ENCODE measurements around the gene RPA1.

RPA1 gene

DNA sequence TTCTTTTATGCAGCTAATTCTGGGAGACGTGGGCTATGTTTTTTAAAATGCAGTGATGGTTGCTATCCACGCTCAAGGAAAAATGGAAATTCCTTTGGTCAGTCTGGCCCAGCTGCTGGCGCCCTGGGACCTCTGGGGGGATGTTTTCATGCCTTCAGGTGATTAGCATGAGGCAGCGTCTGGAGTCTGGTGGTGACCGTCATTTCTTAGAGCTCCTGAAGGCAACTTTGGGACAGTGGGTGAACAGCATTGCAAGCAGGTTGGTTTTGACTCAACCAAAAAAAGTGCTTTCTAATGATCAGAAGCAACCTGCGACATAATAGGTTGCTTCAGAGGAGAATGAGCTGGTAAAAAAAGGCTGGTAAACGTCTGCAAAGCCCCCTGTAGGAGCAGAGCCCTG, 82.3 kb downstream of the RPA1 start:
- no peak for DNase-seq

DNA sequence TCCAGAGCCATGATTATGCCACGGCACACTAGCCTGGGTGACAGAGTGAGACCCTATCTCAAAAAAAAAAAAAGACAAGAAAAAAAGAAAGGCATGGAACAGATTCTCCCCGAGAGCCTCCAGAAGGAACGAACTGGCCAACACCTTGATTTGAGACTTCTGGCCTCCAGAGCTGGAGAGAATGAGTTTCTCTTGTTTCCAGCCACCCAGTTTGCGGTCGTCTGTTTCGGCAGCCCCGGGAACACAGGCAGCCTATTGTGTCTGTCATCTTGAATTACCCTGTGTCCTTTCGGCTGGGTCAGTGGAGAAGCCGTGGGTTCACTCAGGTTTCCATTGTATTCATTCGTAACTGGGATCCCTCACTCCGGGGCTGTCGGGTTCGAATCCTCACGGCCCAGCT, 83.9 kb downstream of the RPA1 start:
- DNase-seq: no peak

DNA sequence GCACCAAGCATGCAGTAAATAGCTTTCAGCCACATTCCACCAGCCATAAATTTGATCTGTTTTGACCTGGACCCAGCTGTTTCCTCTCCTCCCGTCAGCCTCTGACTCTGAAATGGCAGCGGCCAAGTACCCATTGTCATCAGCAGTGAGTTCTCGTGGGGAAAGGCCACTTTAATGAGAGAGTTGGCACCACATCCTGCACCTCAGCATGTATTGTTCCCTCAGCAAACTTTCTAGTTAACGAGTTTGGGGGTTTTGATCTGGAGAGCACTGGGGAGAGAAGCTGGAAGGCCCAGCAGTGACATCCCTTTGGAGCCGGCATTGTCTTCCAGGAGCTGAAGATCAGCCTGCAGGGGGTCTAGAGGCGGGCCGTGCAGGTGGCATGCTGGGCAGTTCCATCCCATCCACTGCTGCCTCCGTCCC, 84.9 kb downstream of the RPA1 start:
- no peak for DNase-seq

DNA sequence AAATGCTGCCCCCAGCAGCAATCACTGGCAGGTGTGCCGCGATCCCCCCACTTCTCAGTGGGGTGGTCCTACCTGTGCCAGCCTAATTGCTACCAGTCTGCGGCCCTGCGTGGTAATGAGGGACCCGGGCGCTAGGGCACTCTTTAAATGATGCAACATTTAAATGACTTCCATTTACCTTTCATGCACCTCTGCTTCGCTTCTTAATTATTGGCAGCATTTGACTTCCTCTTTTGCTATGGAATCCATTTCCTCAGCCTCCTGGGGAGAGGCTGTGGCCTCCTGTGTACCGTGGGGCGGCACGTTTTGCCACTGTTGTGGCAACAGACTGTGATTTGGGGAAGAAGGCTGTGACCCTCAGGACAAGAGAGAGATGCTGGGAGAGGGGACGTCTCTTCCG, 86.1 kb downstream of the RPA1 start:
- DNase-seq: no peak

DNA sequence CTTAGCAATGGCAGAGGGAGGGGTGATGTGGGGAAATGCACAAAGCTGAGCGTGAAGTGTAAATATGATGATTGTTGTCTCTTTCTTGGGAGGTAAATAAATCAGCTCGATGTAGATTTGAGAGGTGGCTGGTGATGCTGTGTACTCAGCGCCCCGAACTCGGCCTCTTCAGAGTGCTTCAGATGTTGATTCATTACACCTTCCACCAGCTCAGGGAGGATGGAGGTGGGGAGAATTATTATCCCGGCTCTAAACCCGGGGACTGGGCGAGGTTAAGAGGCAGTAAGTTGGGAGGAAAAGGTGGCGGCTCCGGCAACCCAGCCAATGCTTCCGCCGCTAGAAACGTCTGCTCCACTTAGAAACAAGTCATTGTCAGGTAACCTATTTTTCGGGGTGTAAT, 86.5 kb downstream of the RPA1 start:
- no peak for DNase-seq

DNA sequence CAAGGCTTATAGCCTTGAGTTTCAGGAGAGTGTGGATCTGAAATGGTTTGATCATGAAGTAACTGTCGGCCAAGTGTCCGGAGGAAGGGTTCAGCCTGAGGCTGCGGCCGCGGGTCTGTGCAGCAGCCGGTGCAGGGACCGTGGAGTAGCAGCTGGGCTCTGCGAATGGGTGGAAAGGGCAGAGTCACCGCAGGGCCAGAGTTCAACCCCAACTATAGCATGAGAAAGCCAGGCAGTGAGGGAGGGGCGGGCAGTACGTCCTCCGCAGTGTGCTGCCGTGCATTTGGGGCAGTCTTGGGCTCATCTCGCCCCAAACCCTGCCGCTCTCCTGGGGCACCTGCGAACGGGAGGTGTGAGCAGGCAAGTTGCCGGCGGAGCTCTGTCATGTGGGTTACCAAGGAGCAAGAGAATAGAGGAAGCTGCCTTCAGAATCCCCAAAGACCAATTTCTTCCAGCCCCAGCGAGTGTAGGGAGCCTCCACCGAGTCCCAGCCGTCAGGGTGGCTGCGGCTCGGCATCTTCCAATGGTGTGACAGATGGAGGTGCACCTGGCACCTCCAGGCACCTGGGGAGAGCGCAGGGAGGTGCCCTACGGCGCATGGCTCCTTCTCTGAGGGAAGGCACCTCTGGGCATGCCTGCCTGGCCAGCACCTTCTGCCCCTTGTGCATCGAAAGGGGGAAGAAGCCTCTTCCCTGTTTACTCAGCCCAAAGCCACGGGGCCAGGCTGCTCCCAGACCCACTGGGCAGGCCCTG, 87.3 kb downstream of the RPA1 start:
- DNase-seq: no peak

DNA sequence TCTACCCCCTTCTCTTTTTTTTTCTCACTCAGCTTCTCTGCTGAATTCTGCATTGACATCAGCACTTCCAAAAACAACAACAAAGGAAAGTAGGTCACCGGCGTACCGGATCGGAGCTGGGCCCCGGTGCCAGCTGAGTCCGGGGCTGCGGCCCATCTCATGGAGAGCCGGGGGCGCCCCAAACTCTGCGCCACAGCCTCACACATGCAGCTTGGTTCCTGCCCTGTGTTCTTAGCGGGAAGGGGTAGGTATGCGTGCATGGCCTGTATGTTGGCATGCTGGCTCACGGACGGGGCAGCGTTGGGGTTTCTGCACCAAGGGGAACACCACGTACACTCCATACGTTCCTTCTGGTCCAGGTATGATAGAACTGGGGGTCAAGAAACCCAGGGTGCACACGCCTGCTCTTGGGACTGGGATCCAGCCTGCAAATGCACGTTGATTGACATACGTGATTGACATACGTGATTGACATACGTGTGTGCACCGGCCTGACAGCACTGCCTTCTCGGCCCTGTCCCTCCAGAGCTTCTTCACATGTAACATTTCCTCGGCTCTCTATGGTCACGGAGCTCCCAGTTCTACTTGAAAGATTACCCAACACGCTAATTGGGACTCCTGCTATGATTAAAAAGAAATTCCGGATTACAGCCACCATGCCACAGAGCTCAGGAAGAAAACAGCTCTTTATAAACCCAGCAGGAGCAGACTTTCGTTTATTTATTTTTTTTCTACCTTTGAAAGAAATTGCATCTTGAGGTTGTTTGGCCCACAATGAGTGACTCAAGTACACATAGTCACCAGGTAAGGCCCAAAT, 88.7 kb downstream of the RPA1 start:
- no peak for DNase-seq

DNA sequence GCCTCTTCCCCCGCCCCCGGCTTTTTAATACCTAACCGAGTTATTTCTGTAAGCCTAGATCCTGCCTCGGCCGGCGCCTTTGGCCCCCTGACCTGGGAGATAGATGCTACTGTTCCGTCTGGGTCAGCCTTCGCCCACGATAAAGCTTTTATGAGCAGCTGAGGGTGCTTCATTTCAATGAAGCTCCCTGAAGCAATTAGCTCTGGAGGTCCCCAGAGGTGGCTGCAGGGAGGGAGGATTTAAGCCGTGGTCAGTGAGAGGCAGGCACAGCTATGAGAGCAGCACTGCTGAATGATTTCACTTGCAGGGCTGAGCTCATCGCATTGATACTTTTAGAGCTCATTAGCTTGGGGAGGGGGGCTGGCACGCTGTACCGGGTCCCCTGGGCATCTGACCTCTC, 89.4 kb downstream of the RPA1 start:
- DNase-seq: no peak

DNA sequence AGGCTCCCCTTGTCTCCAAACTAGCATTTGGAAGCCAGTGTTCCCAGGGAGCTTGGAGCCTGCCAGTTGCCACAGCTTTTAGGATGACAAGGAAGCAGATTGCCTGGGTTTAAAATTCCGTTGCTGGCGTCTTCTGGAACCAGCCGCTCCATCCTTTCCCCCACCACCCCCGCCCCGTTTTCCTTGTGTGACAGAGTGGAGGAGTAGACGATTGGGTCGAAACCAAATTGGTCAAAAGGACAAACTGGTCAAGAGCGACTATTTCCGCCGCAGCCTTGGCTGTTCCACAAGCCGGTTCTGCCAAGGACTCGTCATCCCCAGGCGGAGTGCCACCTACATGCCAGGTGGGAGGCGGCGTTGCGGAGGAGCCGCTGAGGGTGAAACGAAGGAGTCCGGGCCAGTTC, 91.1 kb downstream of the RPA1 start:
- no peak for DNase-seq

DNA sequence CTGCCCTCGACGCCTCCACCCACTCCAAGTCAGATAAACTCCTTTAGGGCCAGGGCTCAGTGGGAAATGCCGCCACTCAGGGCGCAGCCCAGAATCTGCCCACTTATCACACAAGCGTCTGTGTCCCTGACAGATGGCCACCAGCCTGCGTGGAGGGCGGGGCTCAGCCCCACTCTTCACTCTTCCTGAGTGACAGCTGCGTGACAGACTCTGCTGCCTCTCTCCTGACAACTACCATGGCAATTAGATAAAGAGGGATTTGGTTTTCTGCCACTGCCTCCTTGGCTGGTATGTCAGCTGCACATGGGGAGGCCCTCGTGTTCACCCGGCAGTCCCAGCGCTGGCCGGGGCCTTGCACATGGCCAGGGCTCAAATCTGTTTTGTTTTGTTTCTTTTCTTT, 99.2 kb downstream of the RPA1 start:
- DNase-seq: no peak

DNA sequence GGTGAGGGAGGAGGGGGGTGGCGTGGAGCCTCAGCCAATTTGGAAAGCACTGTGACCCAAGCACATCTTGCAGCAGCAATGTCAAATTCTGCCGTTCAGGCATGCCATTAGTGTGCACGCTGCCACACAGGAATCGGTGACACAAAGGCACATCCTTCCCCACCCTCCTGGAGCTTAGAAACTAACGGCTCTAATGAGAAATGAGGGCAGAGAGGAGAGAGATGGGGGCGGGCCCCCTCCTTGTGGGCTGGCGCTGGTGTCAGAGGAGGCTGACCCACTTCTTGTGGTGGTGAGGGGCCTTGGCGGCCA, 100.5 kb downstream of the RPA1 start:
- no peak for DNase-seq

DNA sequence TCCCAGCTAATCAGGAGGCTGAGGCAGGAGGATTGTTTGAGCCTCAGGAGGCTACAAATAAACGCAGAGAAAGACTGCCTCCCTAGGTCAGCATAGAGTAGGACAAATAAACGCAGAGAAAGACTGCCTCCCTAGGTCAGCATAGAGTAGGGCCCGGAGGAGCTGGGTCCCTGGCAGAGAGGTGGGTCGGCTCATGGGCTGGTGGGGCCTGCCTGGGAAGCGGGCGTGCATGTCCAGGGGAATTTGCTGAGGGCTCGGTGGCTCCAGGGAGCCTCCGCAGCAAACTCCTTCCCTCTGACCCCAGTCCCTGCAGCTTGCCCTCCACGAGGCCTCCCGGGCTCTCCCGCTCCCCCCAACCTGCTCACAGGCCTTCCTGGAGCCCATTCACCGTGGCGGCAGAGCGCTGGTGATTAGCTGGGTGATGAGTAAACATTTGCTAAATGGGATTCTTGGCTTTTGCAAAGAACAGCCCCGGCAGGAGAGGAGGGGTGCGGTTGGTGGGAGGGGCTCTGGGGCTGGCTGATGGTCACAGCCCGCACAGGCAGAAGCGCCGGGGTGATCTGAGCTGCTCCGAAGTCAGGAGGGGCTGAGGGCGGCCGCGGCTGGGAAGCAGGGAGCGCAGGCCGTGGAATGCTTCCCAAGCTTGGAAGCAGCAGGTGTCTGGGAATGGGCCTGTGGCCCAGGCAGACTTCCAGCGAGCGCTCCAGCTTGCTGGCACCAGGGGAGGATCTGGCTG, 102.2 kb downstream of the RPA1 start:
- no peak for DNase-seq

DNA sequence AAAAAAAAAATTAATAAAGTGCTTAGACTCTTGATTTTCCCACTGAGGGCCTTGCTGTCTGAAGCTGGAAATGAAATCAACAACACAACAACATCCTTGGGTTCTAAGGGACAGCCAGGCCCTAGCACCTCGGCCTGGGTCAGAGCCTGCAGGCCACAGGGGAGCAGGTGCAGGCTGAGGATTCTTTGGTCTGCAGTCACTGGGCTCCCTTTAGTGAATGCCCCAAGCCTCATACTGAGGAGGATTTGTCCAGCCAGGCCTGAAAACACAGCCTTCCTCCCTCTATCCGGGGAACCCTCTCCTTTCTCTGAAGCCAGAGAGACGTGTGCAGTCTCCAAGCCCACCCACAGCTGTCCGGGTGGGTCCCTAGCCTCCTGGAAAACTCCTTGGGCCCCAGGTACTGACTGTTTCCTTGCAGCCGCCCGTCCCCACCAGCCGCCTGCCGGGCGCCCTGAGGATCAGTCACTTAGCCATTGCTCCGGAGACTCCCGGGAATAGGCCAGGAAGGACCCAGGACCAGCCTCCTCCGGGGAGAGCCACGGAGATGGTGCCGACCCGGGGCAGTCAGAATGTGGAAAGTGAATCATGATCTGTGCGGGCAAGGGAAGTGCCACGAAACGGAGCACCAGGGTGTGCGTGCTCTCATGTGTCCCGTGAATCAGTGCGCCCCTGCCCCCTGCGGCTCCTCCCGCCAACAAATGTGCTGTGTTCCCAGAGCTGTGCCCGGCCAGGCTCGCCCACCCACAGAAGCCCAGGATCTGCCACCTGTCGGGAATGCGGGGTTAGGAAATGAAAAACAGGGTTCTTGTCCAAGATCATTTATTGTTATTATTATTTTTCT, 104.3 kb downstream of the RPA1 start:
- no peak for DNase-seq

DNA sequence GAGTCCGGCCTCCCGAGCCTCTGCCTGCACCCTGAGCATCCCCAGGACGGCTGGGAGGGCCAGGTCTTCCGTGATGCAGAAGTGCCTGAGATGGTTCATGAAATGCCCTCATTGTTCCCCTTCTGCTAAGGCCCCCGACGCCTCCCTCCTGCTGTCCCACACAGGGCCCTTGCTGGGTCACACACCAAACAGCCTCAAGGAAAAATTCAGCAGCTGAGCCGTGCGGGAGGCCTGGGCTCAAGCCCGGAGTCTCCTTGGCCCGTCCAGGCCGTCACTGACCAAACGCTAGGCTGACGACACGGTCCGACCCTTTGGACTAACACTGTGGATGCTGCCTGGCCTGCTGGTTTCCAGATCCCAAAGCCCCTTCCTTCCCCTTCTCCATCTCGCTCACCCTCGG, 105.1 kb downstream of the RPA1 start:
- DNase-seq: no peak

DNA sequence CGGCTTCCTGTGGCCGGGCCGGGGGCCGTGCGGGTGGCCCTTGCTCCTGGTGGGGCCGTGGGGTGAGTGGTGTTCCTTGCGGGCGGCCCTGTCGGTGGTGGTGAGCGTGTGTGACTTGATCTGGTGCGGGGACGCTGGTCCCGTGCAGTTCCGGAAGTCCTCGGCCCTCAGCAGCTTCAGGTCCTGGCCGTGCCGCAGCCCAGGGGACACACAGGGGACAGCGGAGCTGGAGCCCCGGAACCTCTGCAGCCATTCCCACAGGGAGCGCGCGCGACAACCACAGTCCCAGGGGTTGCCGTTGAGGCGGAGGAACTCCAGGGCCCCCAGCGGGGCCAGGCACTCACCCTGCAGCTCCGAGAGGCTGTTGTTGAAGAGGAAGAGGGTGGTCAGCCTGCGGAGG, 107.0 kb downstream of the RPA1 start:
- DNase-seq: no peak

DNA sequence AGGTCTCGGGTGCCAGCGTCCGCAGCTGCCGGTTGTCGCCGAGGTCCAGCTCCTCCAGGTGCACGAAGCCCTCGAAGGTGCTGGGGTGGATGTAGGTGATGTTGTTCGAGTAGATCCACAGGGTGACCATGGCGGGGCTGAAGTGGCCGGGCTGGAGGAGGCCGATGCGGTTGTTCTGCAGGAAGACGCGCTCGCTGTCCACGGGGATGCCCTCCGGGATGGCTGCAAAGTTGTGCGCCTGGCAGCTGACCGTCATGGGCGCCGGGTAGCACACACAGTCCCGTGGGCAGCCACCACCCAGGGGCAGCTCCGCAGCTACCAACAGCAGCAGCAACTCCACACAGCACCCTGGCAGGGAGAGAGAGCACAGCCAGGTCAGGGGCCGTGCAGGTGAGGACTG, 107.7 kb downstream of the RPA1 start:
- DNase-seq: no peak

DNA sequence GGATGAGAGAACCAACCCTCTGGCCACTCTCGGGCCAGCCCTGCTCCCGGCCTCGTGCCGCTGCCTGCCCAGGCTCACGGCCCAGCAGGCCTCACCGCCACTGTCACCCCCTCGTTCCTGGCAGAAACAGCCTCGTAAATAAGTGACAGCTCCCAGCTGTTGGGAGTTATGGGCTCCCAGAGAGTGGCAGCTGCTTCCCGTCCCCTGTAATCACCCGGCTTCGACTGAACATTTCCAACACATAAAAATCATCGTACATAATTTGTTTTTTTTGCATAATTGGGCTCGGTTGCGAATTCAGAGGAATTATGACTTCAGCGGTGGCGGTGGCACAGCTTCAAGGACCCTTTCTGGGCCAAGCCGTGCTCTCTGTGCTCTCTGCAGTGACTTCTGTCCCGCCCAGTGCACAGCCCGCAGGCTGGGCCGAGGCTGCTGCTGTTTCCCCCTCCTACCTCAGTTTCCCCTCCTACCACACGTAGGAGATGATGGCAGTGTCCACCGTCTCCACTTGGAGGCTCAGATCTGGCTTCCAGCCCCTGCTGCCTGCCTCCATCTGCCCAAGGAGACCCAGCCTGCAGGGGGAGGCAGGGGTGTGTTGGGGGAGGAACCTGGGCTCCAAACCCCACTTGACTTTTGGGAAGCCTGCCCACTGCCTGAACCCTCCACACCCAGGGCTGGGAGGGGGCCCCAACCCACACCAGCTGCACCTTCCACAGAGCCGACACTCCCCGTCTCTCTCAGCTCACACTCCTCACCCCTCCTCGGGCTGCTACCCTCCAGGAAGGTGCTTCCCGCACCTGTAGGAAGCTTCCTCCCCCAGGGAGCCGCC, 110.4 kb downstream of the RPA1 start:
- no peak for DNase-seq

DNA sequence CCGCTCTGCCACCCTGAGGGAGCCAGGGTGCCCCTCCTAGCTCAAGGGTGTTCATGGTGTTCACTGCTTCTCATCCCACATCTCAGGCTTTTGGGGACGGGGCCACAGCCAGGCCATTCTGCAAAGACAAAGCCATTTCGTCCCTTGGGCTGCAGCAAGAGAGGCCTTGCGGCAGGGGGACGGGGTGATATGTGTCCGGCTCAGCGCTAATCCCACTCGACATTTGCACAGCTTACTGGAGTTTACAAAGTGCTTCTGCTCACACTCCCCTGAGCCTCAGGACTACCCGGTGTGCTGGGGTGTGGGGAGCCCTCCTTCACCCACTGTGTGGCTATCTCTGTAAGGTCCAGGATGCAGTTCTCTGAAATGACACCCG, 111.0 kb downstream of the RPA1 start:
- no peak for DNase-seq

DNA sequence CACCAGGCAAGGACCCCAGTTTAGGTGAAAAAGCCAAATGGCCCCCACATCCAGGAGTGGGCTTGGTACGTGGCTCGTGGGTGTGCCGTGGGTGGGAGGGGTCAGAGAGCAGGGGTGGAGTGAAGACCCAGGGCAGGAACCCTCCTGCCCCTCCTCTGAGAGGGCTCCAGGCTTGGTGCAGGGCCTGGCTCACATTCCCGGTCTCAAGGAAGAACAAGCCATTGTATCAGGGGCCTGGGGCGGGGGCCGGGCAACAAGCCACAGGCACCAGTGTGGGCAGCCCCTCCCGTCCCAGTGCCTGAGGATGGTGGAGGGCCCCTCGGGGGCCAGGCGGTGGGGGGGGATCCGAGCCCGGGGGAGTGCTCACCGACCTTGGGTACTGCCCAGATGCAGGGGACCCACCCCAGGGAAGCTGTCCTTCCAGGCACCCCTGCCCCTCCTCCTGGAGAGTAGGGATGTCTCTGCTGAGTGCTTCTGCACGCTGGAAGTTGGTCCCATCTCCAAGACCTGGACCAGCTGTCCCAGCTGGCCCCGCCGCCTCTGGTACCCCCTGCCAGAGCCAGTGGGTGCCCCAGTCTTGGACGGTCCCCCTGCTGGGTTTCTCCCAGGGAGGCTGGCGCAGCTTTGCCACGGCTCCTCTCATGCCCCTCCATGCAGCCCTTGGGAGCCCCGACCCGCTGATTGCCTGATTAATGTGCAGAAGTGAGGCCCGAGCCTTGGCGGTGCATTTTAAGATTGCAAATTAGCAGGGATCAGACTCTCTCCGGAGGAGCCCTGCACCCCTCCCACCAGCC, 111.7 kb downstream of the RPA1 start:
- DNase-seq: no peak

DNA sequence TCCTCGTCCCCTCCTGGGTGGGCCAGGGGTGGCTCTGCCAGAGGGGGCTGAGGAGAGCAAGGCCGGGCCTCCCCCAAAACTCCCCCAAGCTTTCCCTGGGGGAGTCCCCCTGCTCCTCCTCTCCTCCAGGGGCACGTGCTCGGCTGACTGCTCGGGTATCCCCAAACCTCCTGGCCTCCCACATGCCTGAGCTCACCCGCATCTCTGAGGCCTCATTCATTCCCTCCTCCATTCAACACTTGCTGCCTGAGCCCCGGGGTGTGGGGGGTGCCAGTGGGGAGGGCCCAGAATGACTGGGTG, 112.2 kb downstream of the RPA1 start:
- no peak for DNase-seq

DNA sequence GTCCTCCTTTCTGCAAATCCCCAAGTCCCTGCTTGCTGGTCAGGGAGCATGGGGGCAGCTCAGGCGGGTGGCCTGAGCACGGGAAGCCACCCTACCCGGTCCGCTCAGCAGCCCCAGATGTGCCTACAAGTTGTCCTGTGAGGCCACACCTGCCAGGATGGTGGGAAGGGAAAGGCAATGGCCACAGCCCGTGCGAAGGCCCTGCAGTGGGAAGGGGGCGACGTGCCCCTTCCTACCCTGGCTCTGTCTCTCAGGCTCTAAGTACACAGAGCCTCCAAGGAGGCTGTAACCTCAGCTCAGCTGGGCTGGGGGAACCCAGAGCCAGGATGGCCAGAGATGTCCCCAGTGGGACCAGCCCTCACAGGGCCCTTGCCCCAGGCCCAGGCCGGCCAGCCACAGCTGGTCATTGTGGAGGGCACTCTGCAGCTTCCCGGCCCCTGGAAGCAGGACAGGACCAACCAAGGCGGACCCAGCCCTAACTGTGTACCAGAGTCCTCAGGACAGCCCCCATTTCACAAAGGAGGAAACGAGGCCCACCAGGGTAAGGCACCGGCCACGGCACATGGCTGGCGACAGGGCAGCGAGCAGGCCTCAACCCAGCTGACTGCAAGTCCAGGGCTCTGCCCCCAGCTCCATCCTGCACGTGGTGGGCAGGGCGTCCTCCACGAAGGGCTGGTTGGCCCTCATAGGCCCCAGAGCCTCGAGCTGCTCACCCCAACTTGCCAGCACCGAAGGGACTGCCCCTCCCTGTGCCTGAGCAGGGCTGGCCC, 113.0 kb downstream of the RPA1 start:
- DNase-seq: no peak
